NCI-H460 (cell line): ENCODE data around the gene TNIK. TPM values are rescaled to one million over a fixed set of nuclear protein-coding genes. Genes with fewer than 3 reads are reported as not detected.
"Not testable (repeated sequence)": the region's sequence is repeated elsewhere in the genome, so short reads cannot be mapped to it uniquely, and the experiment has no call there.

Source experiments
- DNase-seq: peaks from one replicate; pipeline ENCODE4 v3.0.0-alpha.2; 2016; ENCODE audit warnings: low read depth; ENCODE audit errors: extremely low read depth
- total RNA-seq: library from RNA; depleted of rRNA; stranded (reverse); fragments of >200 nt; shearing (Covaris generic); gene quantifications from 2 replicates; pipeline ENCODE4 v1.2.3, GENCODE V29; 2014

Gene TNIK
- total RNA-seq, 1 experiment from 2014 or later: 1.1 TPM

- not testable (repeated sequence) for DNase-seq
Observed at GRCh38 chr3:171424063-171424462, 36.1 kb downstream of the TNIK start.

GRCh38 chr3:171422855-171423254, 37.4 kb downstream of the TNIK start:
- not testable (repeated sequence) for DNase-seq

GRCh38 chr3:171420667-171421066, 39.5 kb downstream of the TNIK start:
- no peak for DNase-seq

GRCh38 chr3:171419457-171419856, 40.7 kb downstream of the TNIK start:
- no peak for DNase-seq

GRCh38 chr3:171417813-171418212, 42.4 kb downstream of the TNIK start:
- no peak for DNase-seq

- DNase-seq: no peak
Observed at GRCh38 chr3:171417137-171417536, 43.1 kb downstream of the TNIK start.

- DNase-seq: no peak
Observed at GRCh38 chr3:171416666-171417065, 43.5 kb downstream of the TNIK start.

GRCh38 chr3:171416061-171416460, 44.1 kb downstream of the TNIK start:
- no peak for DNase-seq

- DNase-seq: no peak
Observed at GRCh38 chr3:171415070-171415469, 45.1 kb downstream of the TNIK start.

GRCh38 chr3:171412473-171412872, 47.7 kb downstream of the TNIK start:
- DNase-seq: no peak

- DNase-seq: no peak
Observed at GRCh38 chr3:171412054-171412453, 48.2 kb downstream of the TNIK start.

- no peak for DNase-seq
Observed at GRCh38 chr3:171410186-171410585, 50.0 kb downstream of the TNIK start.

- DNase-seq: no peak
Observed at GRCh38 chr3:171407759-171408158, 52.4 kb downstream of the TNIK start.

- DNase-seq: no peak
Observed at GRCh38 chr3:171404376-171404967, 55.7 kb downstream of the TNIK start.

GRCh38 chr3:171402281-171402680, 57.9 kb downstream of the TNIK start:
- DNase-seq: no peak

- no peak for DNase-seq
Observed at GRCh38 chr3:171401432-171401831, 58.8 kb downstream of the TNIK start.

GRCh38 chr3:171399842-171400241, 60.4 kb downstream of the TNIK start:
- no peak for DNase-seq

GRCh38 chr3:171398343-171398742, 61.9 kb downstream of the TNIK start:
- no peak for DNase-seq

GRCh38 chr3:171397089-171397488, 63.1 kb downstream of the TNIK start:
- no peak for DNase-seq

- DNase-seq: no peak
Observed at GRCh38 chr3:171396048-171396447, 64.2 kb downstream of the TNIK start.

- DNase-seq: no peak
Observed at GRCh38 chr3:171393032-171393744, 67.0 kb downstream of the TNIK start.

- no peak for DNase-seq
Observed at GRCh38 chr3:171391432-171391831, 68.8 kb downstream of the TNIK start.
